Measurements from ENCODE around the gene GALNT16. TPM values are rescaled to one million over a fixed set of nuclear protein-coding genes. Genes with fewer than 3 reads are reported as not detected.
A peak's percentile ranks its signal among the peaks of the same experiment; 100 is the strongest.

The GALNT16 gene
- total RNA-seq, 1 experiment from 2014 or later: 0.10 TPM

GRCh38 chr14:69300601-69301221 is 40.8 kb downstream of the GALNT16 start:
- in situ Hi-C loops (cut with HindIII; ENCODE audit: low sequenced_read_pairs): no loop called here
- DNase-seq (ENCODE audit: low spot score): no peak

- in situ Hi-C loops (cut with HindIII; ENCODE audit: low sequenced_read_pairs): no loop called here
These were observed 43.1 kb downstream of the GALNT16 start for GRCh38 chr14:69303086-69303485.

GRCh38 chr14:69312608-69313007 is 52.6 kb downstream of the GALNT16 start:
- DNase-seq (ENCODE audit: low spot score): peak; percentile 92
- in situ Hi-C loops (cut with HindIII; ENCODE audit: low sequenced_read_pairs): no loop called here

More at GRCh38 chr14:69303086-69303485, 43.1 kb downstream of the GALNT16 start:
- DNase-seq (ENCODE audit: low spot score): no peak

GRCh38 chr14:69313176-69313575 is 53.2 kb downstream of the GALNT16 start:
- DNase-seq (ENCODE audit: low spot score): no peak
- in situ Hi-C loops (cut with HindIII; ENCODE audit: low sequenced_read_pairs): no loop called here

GRCh38 chr14:69314327-69314726 is 54.4 kb downstream of the GALNT16 start:
- in situ Hi-C loops (cut with HindIII; ENCODE audit: low sequenced_read_pairs): no loop called here
- no peak for DNase-seq (ENCODE audit: low spot score)

GRCh38 chr14:69315301-69315700 is 55.3 kb downstream of the GALNT16 start:
- in situ Hi-C loops (cut with HindIII; ENCODE audit: low sequenced_read_pairs): no loop called here
- DNase-seq (ENCODE audit: low spot score): no peak

GRCh38 chr14:69316449-69317101 is 56.6 kb downstream of the GALNT16 start:
- in situ Hi-C loops (cut with HindIII; ENCODE audit: low sequenced_read_pairs): no loop called here
- no peak for DNase-seq (ENCODE audit: low spot score)

GRCh38 chr14:69317102-69317755 is 57.3 kb downstream of the GALNT16 start:
- in situ Hi-C loops (cut with HindIII; ENCODE audit: low sequenced_read_pairs): no loop called here
- DNase-seq (ENCODE audit: low spot score): no peak

- no peak for DNase-seq (ENCODE audit: low spot score)
- in situ Hi-C loops (cut with HindIII; ENCODE audit: low sequenced_read_pairs): no loop called here
These were observed 57.8 kb downstream of the GALNT16 start for GRCh38 chr14:69317780-69318179.

- DNase-seq (ENCODE audit: low spot score): no peak
These were observed 58.3 kb downstream of the GALNT16 start for GRCh38 chr14:69318241-69318640.

GRCh38 chr14:69318901-69319475 is 59.0 kb downstream of the GALNT16 start:
- in situ Hi-C loops (cut with HindIII; ENCODE audit: low sequenced_read_pairs): no loop called here
- DNase-seq (ENCODE audit: low spot score): no peak

More at GRCh38 chr14:69318241-69318640, 58.3 kb downstream of the GALNT16 start:
- in situ Hi-C loops (cut with HindIII; ENCODE audit: low sequenced_read_pairs): no loop called here

- in situ Hi-C loops (cut with HindIII; ENCODE audit: low sequenced_read_pairs): no loop called here
- DNase-seq (ENCODE audit: low spot score): no peak
These were observed 60.0 kb downstream of the GALNT16 start for GRCh38 chr14:69319911-69320310.

GRCh38 chr14:69320581-69321365 is 60.8 kb downstream of the GALNT16 start:
- no peak for DNase-seq (ENCODE audit: low spot score)
- in situ Hi-C loops (cut with HindIII; ENCODE audit: low sequenced_read_pairs): no loop called here

GRCh38 chr14:69321601-69322330 is 61.8 kb downstream of the GALNT16 start:
- in situ Hi-C loops (cut with HindIII; ENCODE audit: low sequenced_read_pairs): no loop called here
- DNase-seq (ENCODE audit: low spot score): no peak

- in situ Hi-C loops (cut with HindIII; ENCODE audit: low sequenced_read_pairs): no loop called here
- no peak for DNase-seq (ENCODE audit: low spot score)
These were observed 63.5 kb downstream of the GALNT16 start for GRCh38 chr14:69323266-69323998.

GRCh38 chr14:69323999-69324282 is 64.0 kb downstream of the GALNT16 start:
- DNase-seq (ENCODE audit: low spot score): no peak
- in situ Hi-C loops (cut with HindIII; ENCODE audit: low sequenced_read_pairs): no loop called here

GRCh38 chr14:69324341-69324931 is 64.5 kb downstream of the GALNT16 start:
- DNase-seq (ENCODE audit: low spot score): no peak
- in situ Hi-C loops (cut with HindIII; ENCODE audit: low sequenced_read_pairs): no loop called here

- DNase-seq (ENCODE audit: low spot score): no peak
- in situ Hi-C loops (cut with HindIII; ENCODE audit: low sequenced_read_pairs): no loop called here
These were observed 65.1 kb downstream of the GALNT16 start for GRCh38 chr14:69325086-69325485.

Data from G401 (cell line).